HPDE6-E6E7 (cell line): ENCODE measurements around the gene PAX8.
"Not testable (repeated sequence)": the region's sequence is repeated elsewhere in the genome, so short reads cannot be mapped to it uniquely, and the experiment has no call there.

Experiments
- DNase-seq: peaks from one replicate; pipeline ENCODE4 v3.0.0; 2011; ENCODE audit warnings: missing footprints; ENCODE audit errors: extremely low spot score

Gene PAX8

GRCh38 chr2:113278742-113279139 is at the start of gene PAX8:
Gene PAX8 (minus strand): TSS chr2:113278921. CDS start chr2:113278394, 527 bp downstream.
- DNase-seq: no peak

DNA sequence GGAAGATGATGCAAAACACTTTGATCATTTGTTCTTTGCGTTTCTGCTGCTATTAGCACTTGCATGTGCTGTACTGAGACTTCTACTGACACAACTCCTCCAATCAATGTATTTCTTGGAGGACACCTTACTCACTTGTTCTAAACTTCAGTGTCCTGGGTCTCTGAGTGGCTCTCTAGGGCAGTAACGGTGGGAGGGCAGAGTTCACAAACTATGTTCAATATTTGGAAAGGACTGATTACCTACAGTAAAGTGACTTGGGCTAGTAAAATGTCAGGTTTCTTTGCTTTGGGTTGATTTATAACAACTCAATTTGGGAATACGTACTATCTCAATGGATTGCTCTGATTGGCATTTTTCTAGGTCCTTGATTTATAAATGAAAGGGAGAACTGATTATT is 49.3 kb upstream of the PAX8 start:
- DNase-seq: no peak

GRCh38 chr2:113325161-113325731 is 46.5 kb upstream of the PAX8 start:
- DNase-seq: not testable (repeated sequence)

- DNase-seq: peak; percentile 68
Measured at GRCh38 chr2:113324684-113325160, 46.0 kb upstream of the PAX8 start.

DNA sequence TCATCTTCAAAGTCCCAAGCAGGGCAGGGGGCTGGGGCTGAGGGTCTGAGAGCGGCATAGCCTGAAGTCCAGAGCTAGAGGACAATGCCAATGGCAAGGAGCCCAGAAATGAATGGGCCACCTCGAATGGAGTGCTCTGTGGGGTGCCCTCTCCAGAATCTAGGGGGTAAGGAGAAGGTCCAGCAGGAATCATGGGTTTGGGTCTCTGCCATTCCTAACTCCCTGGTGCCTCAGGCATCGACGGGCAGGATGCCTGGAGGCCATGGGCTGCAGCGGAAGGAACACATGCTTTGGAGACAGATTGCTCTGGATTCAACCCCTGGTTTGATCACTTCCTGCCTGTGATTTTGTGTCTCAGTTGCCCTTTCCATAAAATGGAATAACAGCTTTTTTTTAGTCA is 44.4 kb upstream of the PAX8 start:
- not testable (repeated sequence) for DNase-seq

GRCh38 chr2:113320106-113320505 is 41.4 kb upstream of the PAX8 start:
- DNase-seq: not testable (repeated sequence)

GRCh38 chr2:113318941-113319340 is 40.2 kb upstream of the PAX8 start:
- not testable (repeated sequence) for DNase-seq

DNA sequence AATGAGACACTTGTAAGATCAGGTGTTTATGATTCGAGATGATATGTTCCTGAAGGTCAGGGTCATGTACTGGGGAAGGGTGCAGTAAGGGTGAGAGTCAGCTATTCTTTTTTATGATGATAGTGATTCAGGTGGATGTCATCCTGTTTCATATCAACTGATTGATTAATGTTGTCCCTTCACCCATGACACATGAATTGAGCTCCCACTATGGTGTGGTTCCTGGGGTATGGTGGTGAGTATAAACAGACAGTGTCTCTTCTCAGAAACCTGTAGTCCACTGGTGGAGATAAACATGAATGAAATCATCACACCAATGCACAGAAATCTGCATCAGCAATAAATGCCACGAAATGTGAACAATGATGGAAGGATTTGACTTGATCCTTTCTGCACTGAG is 37.4 kb upstream of the PAX8 start:
- DNase-seq: no peak

DNA sequence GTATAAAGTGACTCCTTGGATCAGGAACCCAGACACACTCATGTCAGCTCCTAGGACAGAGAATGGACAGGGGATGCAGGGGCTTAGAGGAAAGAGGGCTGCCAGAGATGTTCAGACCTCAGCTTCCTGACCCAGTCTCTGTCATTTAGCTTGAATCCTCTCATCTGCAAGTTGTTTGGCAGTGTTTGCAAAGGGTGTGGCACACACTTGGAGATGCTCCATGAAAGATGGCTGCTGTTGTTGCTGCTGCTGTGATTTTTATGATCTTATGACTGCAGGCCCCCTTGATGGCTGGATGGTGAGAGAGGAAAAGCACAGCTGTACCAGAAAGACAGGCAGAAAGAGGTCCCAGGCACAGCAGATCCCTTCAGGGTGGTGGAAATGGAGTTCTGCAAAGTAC is 35.9 kb upstream of the PAX8 start:
- DNase-seq: not testable (repeated sequence)

- not testable (repeated sequence) for DNase-seq
Measured at GRCh38 chr2:113314176-113314575, 35.5 kb upstream of the PAX8 start.

- DNase-seq: not testable (repeated sequence)
Measured at GRCh38 chr2:113311781-113312180, 33.1 kb upstream of the PAX8 start.

DNA sequence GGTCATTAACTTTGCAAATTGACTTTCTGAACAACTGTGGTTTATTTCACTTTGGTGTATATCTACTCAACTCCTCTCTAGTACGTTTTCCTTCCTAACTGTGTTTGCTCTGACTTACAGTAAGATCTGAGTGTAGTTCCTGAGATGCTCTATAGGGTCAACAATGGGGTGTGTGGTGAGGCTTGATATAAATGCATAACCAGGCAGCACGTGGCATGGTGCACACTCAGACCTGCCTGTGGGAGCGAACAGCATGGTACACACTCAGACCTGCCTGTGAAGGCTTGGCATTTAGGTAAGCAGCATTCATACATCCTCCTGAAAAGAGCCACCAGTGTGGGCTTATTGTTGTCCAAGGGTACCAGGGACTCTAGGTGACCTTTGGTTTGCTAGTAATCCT is 32.5 kb upstream of the PAX8 start:
- not testable (repeated sequence) for DNase-seq

GRCh38 chr2:113309655-113310387 is 31.1 kb upstream of the PAX8 start:
- peak; percentile 52 for DNase-seq

- not testable (repeated sequence) for DNase-seq
Measured at GRCh38 chr2:113308784-113309183, 30.1 kb upstream of the PAX8 start.

DNA sequence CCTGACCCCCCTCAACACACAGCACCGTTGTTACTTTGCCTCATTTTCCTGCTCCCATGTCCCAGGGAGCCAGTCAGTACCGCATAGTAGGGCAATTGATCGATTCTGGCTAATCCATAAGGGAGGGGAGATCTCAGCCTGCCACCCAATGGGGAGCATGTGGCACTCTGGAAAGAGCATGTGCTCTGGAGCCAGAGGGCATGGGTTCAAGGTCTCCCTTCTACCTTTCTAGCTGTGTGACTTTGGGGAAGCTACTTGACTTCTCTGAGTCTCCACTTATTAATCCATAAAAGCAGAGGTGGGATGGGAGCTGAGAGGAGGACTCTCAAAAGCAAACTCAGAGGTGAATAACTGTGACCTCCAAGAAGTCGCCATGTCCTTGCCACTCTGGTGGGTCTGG is 27.5 kb upstream of the PAX8 start:
- not testable (repeated sequence) for DNase-seq

DNA sequence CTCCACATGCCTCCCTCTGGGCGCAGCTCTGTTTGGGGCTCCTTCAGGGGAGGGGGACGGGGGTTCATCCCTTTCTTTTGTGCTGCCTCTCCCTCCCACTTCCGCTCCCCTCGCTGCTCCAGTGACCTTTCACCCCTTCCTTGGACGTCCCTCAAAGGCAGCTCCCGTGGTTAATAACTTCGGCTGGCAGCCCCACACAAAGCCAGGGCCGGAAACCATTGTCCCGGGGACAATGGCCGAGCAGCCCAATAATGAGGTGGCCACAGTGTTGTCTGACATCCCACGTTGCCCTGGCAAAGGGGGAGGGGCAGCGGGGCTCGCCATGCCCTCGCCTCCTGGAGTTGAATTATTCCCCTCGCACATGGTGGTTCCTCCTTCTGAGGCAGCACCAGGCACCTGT is 27.0 kb upstream of the PAX8 start:
- not testable (repeated sequence) for DNase-seq

DNA sequence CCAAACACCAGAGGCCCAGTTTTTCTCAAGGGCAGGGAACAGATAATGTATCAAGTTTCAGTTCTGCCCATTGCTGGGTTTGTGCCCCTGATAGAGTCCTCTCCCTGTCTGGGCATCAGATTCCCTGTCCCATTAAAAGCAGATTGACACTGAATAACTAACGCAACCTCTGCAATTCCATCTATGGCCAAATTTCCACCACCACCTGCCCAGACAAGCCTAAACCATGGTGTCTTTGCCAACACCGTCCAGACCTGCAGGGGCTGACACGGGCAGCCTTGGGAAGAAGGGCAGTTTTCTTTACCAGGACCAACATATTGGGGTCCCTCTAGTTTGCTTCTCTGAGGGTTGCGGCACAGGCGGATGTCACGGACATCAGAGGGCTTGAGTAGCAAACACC is 26.4 kb upstream of the PAX8 start:
- no peak for DNase-seq

GRCh38 chr2:113304702-113305101 is 26.0 kb upstream of the PAX8 start:
- DNase-seq: no peak

- not testable (repeated sequence) for DNase-seq
Measured at GRCh38 chr2:113302216-113302980, 23.7 kb upstream of the PAX8 start.

GRCh38 chr2:113300281-113300680 is 21.6 kb upstream of the PAX8 start:
- no peak for DNase-seq

GRCh38 chr2:113298176-113298575 is 19.5 kb upstream of the PAX8 start:
- DNase-seq: no peak

GRCh38 chr2:113297590-113297989 is 18.9 kb upstream of the PAX8 start:
- not testable (repeated sequence) for DNase-seq

- DNase-seq: no peak
Measured at GRCh38 chr2:113291191-113291590, 12.5 kb upstream of the PAX8 start.
